NCI-H128 (cell line): ENCODE results near the gene CHST13.

Experiments
- DNase-seq: peaks from one replicate; lab custom pipeline; 2025; ENCODE audit not compliant: unreplicated experiment; lab: John Stamatoyannopoulos, UW

CHST13 gene

GRCh38 chr3:126507886-126508285 is 16.1 kb upstream of the CHST13 start:
- DNase-seq = no peak

- no peak for DNase-seq
Observed at GRCh38 chr3:126508564-126508964, 15.4 kb upstream of the CHST13 start.

DNA sequence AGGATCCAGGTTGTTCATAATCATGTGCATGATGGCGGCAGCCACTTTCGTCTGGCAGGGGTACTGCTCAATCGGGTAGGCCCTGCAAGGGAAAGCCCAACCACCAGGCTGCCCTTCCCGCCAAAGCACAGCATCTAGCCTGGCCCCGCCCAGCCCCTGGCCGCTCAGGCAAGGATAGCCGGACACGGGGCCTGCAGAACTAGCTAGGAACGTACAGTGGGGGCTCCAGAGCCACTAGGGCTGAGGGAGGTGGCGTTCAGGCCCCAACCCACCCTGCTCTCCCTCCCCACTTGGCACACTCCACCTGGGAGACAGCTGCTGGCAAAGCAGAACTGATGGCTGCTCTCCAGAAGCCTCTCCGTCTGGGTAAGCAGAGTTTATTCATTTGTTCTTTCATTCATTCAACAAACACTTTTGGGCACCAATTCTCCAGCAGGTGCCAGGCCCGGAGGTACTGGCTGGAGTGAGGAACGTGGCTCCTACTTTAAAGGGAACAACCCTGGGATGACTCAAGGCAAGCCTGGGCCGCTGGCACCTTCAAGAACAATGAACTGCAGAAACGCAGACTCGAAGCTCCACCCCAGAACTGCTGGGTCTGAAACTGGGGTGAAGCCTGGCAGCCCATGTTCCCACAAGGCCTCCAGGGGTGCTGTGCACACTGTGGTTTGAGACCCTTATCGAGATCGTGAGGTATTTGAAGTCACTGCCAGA is 14.2 kb upstream of the CHST13 start:
- DNase-seq = no peak

DNA sequence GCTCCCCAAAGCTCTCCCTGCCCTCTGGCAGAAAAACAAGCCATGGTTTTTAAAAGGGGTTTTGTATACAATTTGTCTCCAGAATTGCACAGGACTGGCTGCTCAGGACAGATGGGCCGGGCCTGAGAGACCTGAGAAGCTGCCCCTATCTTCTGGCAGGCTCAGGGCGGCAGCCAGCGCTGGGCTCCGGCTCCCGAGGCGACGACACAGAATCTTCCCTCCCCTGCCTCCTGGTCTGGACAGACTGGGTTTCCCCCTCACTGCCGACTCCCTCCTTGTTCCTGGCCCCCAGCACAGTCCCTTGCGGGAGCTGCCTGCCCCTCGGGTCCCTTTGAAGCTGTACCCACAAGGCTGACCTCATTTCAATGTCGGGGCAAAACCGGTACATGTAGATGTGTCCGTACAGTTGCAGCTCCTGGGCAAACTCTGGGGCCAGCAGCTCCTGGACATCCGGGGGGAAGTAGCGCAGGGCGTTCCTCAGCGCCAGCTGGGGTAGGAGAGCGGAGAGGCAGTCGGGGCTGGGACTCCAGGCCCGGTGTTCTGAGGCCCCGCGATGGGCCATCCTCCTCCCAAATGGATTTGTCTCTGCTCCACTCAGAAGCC is 13.5 kb upstream of the CHST13 start:
- no peak for DNase-seq

GRCh38 chr3:126511291-126511690 is 12.7 kb upstream of the CHST13 start:
- no peak for DNase-seq

- no peak for DNase-seq
Observed at GRCh38 chr3:126512026-126512425, 11.9 kb upstream of the CHST13 start.

GRCh38 chr3:126512916-126513650 is 10.9 kb upstream of the CHST13 start:
- no peak for DNase-seq

GRCh38 chr3:126514161-126514560 is 9.8 kb upstream of the CHST13 start:
- DNase-seq = no peak

GRCh38 chr3:126515066-126515706 is 8.8 kb upstream of the CHST13 start:
- no peak for DNase-seq

GRCh38 chr3:126516152-126516935 is 7.6 kb upstream of the CHST13 start:
- no peak for DNase-seq

DNA sequence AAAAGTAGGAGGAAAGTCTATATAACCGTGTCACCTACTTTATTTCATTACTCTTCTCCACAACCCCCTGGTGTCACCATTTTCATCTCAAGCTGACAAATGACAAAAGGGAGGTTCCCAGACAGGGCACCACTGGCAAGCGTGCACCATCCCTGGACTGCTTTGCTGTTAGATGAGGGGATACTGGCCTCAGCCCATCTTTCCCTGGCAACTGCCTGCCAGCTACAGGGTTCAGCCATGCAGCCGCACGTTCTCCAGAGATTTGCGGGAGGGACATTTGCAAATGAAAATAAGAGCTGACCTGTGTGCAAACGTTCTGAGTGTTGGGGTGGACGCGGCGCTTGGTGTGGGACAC is 7.0 kb upstream of the CHST13 start:
- DNase-seq = no peak

GRCh38 chr3:126517291-126517951 is 6.5 kb upstream of the CHST13 start, which contains the start of gene UROC1:
TSS of gene UROC1 (minus strand) at chr3:126517773. CDS start at chr3:126517719, 54 bp downstream.
- DNase-seq = no peak

DNA sequence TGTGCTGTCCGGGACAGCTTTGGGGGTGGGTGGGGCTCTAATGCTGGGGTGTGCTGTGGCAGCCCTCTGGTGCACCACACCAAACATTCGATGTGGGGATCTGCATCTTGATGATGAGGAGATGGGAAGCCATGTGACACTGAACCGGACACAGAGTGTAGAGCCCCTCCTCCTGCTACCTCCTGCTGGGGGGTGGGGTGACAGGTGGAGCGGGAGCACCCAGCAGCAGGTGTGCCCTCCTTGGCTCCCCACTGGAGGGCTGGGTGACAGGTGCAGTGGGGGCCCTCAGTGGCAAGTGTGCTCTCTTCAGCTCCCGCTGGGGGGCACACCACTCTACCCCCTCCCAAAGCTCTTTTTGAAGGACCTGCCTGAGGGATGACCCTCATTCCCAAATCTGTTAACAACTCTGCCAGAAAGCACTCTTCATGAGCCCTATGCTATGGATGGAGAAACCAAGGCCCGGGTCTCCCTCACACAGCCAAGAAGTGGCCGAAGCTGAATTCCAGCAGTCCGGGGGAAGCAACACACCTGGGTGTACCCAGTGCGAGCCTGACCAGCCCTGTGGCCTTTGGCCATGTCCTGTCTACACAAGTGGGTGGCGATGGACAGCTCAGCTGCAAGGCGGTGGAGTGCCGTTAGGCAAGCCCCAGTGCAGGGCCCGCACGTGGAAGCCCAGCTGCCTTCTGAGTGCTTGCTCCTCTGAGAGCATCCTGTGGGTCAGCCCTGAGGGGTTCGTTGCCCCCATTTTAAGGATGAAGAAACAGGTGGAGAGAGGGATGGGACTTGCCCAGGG is 5.8 kb upstream of the CHST13 start:
- DNase-seq = no peak

- no peak for DNase-seq
Observed at GRCh38 chr3:126518779-126519177, 5.2 kb upstream of the CHST13 start.

DNA sequence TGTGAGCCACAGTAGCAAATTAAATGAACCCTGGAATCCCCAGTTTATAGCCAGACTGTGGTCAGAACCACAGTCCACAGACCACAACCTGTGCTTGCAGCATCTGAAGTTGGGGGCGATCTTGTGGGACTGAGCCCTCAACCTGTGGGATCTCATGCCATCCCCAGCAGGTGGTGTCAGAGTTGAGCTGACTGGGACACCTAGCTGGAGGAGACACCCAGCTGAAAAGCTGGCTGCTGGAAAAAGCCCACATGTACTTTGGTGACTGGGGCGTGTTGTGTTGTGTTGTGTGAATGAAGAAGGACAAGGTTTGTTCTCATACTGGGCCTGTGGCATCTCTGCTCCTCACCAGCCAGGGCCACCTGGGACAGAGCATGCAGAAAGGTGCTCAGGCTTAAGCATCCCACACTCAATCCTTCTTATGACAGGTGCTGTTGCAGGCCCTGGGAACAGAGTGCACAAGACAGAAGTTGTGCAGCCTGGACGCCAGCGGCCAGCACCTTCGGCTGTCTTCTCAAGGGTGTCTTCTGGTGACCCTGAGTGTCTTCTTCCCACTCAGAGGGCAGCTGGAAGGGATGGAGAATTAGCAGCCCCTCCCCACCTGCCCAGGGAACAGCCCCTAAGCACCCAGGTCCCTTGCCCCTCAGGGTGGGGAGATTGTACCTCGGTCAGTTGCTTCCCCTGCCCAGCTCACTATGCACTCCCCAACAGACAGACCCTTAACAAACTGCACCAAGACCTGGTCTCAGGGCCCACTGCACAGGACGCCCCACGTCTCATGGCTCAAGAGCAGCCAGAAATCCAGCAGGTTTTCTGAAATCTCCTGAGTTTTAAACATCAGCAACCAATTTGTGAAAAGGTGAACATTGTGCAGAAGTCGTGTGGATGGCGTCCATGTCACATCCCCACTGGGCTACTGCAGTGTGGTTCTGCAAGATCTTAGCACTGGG is 4.2 kb upstream of the CHST13 start:
- DNase-seq = no peak

DNA sequence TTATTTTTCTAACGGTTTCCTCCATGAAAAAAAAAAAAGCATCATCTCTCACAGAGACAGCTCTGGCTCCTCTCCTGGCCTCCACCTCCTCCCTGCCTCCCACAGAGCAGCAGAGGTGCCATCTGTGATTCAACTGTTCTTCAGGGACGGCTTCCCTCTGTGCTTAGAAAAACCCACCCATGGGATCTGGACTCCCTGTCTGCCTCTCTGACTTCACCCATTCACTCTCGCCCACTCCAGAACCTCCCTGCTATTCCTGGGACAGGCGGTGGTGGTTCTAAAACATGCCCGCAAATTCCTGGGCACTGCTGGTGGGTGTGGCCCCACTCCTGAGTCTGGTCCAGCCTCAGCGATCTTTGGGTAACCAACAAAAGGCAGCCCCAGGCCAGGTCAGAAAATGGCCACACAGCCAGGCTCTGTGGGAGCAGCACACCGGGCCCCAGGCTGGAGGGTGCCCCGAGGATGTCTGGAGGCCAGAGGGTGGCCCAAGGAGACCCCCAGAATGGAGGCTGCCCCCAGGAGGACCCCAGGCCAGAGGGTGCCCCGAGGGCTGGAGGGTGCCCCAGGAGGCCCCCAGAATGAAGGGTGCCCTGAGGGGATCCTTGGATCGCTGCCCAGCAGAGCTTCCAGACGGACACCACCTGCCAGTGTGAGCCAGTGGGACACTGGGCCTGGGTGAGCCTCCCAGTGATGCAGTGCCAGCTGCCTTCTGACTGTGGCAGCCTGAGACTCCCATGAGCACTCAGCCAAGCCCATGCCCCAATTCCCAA is 2.6 kb upstream of the CHST13 start:
- no peak for DNase-seq

DNA sequence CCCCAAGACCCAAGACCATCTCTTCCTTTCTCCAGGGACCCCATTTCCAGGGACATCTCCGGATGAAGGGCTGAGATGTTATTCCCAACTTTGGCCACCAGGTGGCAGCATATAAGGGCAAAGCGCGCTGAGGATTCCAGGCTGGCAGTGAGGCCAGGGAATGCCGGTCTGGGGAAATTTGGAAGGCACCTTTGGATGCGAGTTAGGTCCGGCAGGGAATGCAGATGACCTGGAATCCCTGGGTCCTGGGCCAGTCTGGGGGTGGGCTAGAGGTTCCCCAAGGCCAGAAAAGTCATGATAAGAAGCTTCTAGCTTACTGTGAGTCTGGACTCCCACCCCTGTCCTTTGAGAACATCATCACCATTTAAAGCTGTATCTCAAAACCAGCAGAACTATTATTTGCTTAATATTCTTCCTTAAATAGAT is 1.6 kb upstream of the CHST13 start:
- DNase-seq = peak; percentile 74
